ENCODE results near the gene PRRC1. TPM values are rescaled to one million over a fixed set of nuclear protein-coding genes. Genes with fewer than 3 reads are reported as not detected.
A peak's percentile ranks its signal among the peaks of the same experiment; 100 is the strongest.

The PRRC1 gene
- total and polyA plus RNA-seq, 9 of the 15 experiments (the other 6 are each of a cell fraction or from before 2014, with no cell fraction given), result 23.4 to 68.7 (median 43.9) TPM

GRCh38 chr5:127492854-127493738 lies 24.3 kb upstream of the PRRC1 start (continued):
- 0 out of 2 replicates have a peak, but pooled peaks have one; percentile 37 for TF ChIP-seq ZNF592 (IDR thresholded peaks at IDR 0.05)
- TF ChIP-seq, protein P1, sequence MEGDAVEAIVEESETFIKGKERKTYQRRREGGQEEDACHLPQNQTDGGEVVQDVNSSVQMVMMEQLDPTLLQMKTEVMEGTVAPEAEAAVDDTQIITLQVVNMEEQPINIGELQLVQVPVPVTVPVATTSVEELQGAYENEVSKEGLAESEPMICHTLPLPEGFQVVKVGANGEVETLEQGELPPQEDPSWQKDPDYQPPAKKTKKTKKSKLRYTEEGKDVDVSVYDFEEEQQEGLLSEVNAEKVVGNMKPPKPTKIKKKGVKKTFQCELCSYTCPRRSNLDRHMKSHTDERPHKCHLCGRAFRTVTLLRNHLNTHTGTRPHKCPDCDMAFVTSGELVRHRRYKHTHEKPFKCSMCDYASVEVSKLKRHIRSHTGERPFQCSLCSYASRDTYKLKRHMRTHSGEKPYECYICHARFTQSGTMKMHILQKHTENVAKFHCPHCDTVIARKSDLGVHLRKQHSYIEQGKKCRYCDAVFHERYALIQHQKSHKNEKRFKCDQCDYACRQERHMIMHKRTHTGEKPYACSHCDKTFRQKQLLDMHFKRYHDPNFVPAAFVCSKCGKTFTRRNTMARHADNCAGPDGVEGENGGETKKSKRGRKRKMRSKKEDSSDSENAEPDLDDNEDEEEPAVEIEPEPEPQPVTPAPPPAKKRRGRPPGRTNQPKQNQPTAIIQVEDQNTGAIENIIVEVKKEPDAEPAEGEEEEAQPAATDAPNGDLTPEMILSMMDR (IDR thresholded peaks at IDR 0.05 in 2 of 3, conservative IDR thresholded peaks at IDR 0.05 in 1 of 3; ENCODE audit: insufficient read depth in 2 of 3, low read depth in 1 of 3, low read length in 3 of 3), result peak; percentile 79 to 89 (median 80)
- no peak for TF ChIP-seq ELK3 (CRISPR knock-in tag; IDR thresholded peaks at IDR 0.05)

Data from K562 (cell line).